HepG2 (cell line): Measurements from ENCODE around the gene CABLES1. TPM values are rescaled to one million over a fixed set of nuclear protein-coding genes. Genes with fewer than 3 reads are reported as not detected.

Experiments used
- ATAC-seq: fragments of 200-7000 bp; cut with Tn5 transposase; 3 replicates; pipeline ENCODE4 v1.9.1; 2020; ENCODE audit warnings: mild to moderate bottlenecking, moderate library complexity
- BruUV-seq: library from RNA; stranded (reverse); fragments of 400-500 nt; replicated peaks from 2 replicates; lab custom pipeline; 2021; lab: Mats Ljungman, UMichigan
- CTCF ChIA-PET: fragments of 300-600 bp; formaldehyde crosslinking; extraction: SDS; loops from one replicate; lab custom pipeline; 2021; ENCODE audit warnings: low total read pairs, inconsistent platforms, low intra/inter-chr PET ratio; lab: Yijun Ruan, JAX
- POLR2A ChIA-PET: fragments of 350-600 bp; sonication (Branson Sonifier 250); formaldehyde crosslinking; loops from one replicate; lab custom pipeline; 2020; ENCODE audit warnings: antibody characterized with exemption, inconsistent platforms; lab: Yijun Ruan, JAX
- DNase-seq: peaks from one replicate; pipeline ENCODE4 v3.0.0-alpha.2; 2015; ENCODE audit warnings: low spot score
- FAIRE-seq: peaks from 3 replicates; lab custom pipeline; 2011; peaks lifted over from hg19 to GRCh38; lab: Jason Lieb, UNC
- H2AFZ ChIP-seq: one replicate; pipeline ENCODE4 v1.6.1; 2011; ENCODE audit warnings: low read length, inconsistent platforms
- H3K27ac ChIP-seq: fragments of 300-600 bp; 3 replicates; pipeline ENCODE4 v1.8.0; 2011; ENCODE audit warnings: mixed run types, mild to moderate bottlenecking, mixed read lengths, low read length, inconsistent platforms; ENCODE audit not compliant: insufficient read depth; ENCODE audit errors: extremely low read length
- H3K27me3 ChIP-seq, 2 experiments: fragments of 200-600 bp in 1 of 2; 2 replicates in 1 of 2; 3 replicates in 1 of 2; pipeline versions ENCODE4 v1.6.0 to v1.8.0; 2011; ENCODE audit warnings: low read length in 2 of 2, mild to moderate bottlenecking in 2 of 2, moderate library complexity in 2 of 2, inconsistent platforms in 1 of 2; ENCODE audit not compliant: insufficient read depth in 2 of 2, control insufficient read depth in 1 of 2
- H3K36me3 ChIP-seq, 2 experiments: fragments of 200-600 bp in 1 of 2; replicated peaks in 1 of 2; 2 replicates in 1 of 2; 3 replicates in 1 of 2; pipeline versions ENCODE4 v1.5.1 to v1.8.0; 2011; ENCODE audit warnings: low read length in 2 of 2, inconsistent platforms in 1 of 2; ENCODE audit not compliant: insufficient read depth in 2 of 2, control insufficient read depth in 1 of 2
- H3K4me1 ChIP-seq: 2 replicates; pipeline ENCODE4 v1.5.1; 2012; ENCODE audit warnings: low read length, inconsistent platforms; ENCODE audit not compliant: insufficient read depth
- H3K4me2 ChIP-seq: 2 replicates; pipeline ENCODE4 v1.6.0; 2011; ENCODE audit warnings: low read depth, low read length, inconsistent platforms
- H3K4me3 ChIP-seq, 3 experiments: fragments of 200-600 bp in 1 of 3; sonication (generic), shearing (Covaris generic) in 1 of 3; replicated peaks in 1 of 3; 2 replicates each; pipeline ENCODE4 v1.5.1; 2011 to 2016; ENCODE audit warnings: low read length in 3 of 3, inconsistent platforms in 2 of 3, low read depth in 2 of 3, mild to moderate bottlenecking in 2 of 3, control low read depth in 1 of 3, mixed read lengths in 1 of 3; ENCODE audit not compliant: insufficient read depth in 1 of 3
- H3K79me2 ChIP-seq: one replicate; pipeline ENCODE4 v1.6.1; 2011; ENCODE audit warnings: low read length, inconsistent platforms; ENCODE audit not compliant: insufficient read depth
- H3K9ac ChIP-seq: 2 replicates; pipeline ENCODE4 v1.6.0; 2011; ENCODE audit warnings: mild to moderate bottlenecking, low read depth, low read length, inconsistent platforms; ENCODE audit not compliant: insufficient read depth
- H3K9me3 ChIP-seq: 2 replicates; pipeline ENCODE4 v1.5.1; 2012; ENCODE audit warnings: mild to moderate bottlenecking, low read length
- H4K20me1 ChIP-seq: 2 replicates; pipeline ENCODE4 v1.6.0; 2011; ENCODE audit warnings: inconsistent platforms, mild to moderate bottlenecking, low read length, moderate library complexity; ENCODE audit not compliant: insufficient read depth
- BRCA1 ChIP-seq: sonication (generic); formaldehyde crosslinking; IDR thresholded peaks from 2 replicates; pipeline ENCODE4 v1.4.0; 2020; ENCODE audit warnings: missing genetic modification reagents
- DNMT1 ChIP-seq: sonication (generic); formaldehyde crosslinking; IDR thresholded peaks from 2 replicates; pipeline ENCODE4 v1.5.1; 2020; ENCODE audit warnings: mild to moderate bottlenecking, missing genetic modification reagents
- GFI1 ChIP-seq: sonication (generic); formaldehyde crosslinking; IDR thresholded peaks from 2 replicates; pipeline ENCODE4 v1.5.0; 2020; ENCODE audit warnings: missing genetic modification reagents, mild to moderate bottlenecking, borderline replicate concordance
- HBP1 ChIP-seq: IDR thresholded peaks from 2 replicates; pipeline ENCODE4 v1.6.1; 2016; ENCODE audit warnings: low read depth, control low read depth
- PHB2 ChIP-seq: fragments of 450-650 bp; IDR thresholded peaks from 2 replicates; pipeline ENCODE4 v1.6.1; 2018; ENCODE audit not compliant: partially characterized antibody
- SPEN ChIP-seq: sonication (generic); formaldehyde crosslinking; IDR thresholded peaks from 2 replicates; pipeline ENCODE4 v1.5.1; 2020; ENCODE audit warnings: low read depth, mild to moderate bottlenecking, missing genetic modification reagents
- THAP9 ChIP-seq: sonication (generic); formaldehyde crosslinking; IDR thresholded peaks from 2 replicates; pipeline ENCODE4; 2020; ENCODE audit warnings: missing genetic modification reagents, mild to moderate bottlenecking, borderline replicate concordance
- U2AF2 ChIP-seq: fragments of 200-400 bp; formaldehyde crosslinking; IDR thresholded peaks from 2 replicates; pipeline ENCODE4 v1.6.1; 2017; ENCODE audit warnings: low read depth, mild to moderate bottlenecking, low read length
- UBTF ChIP-seq: sonication (generic); formaldehyde crosslinking; IDR thresholded peaks from 2 replicates; pipeline ENCODE4 v1.4.0; 2020; ENCODE audit warnings: mild to moderate bottlenecking, missing genetic modification reagents
- ZFP36L1 ChIP-seq: sonication (generic); formaldehyde crosslinking; IDR thresholded peaks from 2 replicates; pipeline ENCODE4 v1.8.0; 2022; ENCODE audit warnings: mild to moderate bottlenecking, missing genetic modification reagents, moderate library complexity
- ZNF230 ChIP-seq: sonication (generic); formaldehyde crosslinking; IDR thresholded peaks from 2 replicates; pipeline ENCODE4 v1.4.0; 2020; ENCODE audit warnings: mild to moderate bottlenecking, missing genetic modification reagents
- ZNF746 ChIP-seq: sonication (generic); formaldehyde crosslinking; IDR thresholded peaks from 2 replicates; pipeline ENCODE4 v1.8.0; 2022; ENCODE audit warnings: mild to moderate bottlenecking, missing genetic modification reagents
- ZSCAN5A ChIP-seq: sonication (generic); formaldehyde crosslinking; IDR thresholded peaks from 2 replicates; pipeline ENCODE4 v1.8.0; 2022; ENCODE audit warnings: mild to moderate bottlenecking, missing genetic modification reagents, borderline replicate concordance
- WGBS: methylation state at CpG from one replicate; pipeline ENCODE4 v1.1.6; 2017; ENCODE audit warnings: low lambda C conversion rate; 5-methylcytosine and 5-hydroxymethylcytosine counted together
- in situ Hi-C: cut with HindIII; loops from 2 replicates; pipeline ENCODE4 v1.10.0; 2017; ENCODE audit warnings: low pct_unique_long_range_greater_than_20kb; ENCODE audit not compliant: extremely low pct_ligation_motif_present
- intact Hi-C: fragments of 100-400 bp; cut with micrococcal nuclease; formaldehyde crosslinking; loops from one replicate; pipeline ENCODE4 v1.10.0; 2022; ENCODE audit not compliant: unreplicated experiment
- polyA plus RNA-seq, 8 experiments: library from polyadenylated mRNA; depleted of rRNA in 3 of 8; stranded (reverse) in 7 of 8; unstranded in 1 of 8; fragments of >200 nt; fragmentation: Illumina TruSeq in 4 of 8; extraction: Trizol in 4 of 8; gene quantifications; 2 replicates each; pipeline versions ENCODE4 v1.2.1 to v1.2.3, GENCODE V29; 2011 to 2016; ENCODE audit warnings: low read depth in 4 of 8, missing spikeins in 1 of 8, mixed read lengths in 1 of 8; ENCODE audit not compliant: insufficient read depth in 1 of 8
- total RNA-seq, 5 experiments: library from RNA; depleted of rRNA; stranded (reverse); fragments of >200 nt; fragmentation: Illumina TruSeq; extraction: Trizol; gene quantifications; 2 replicates each; pipeline ENCODE4 v1.2.3, GENCODE V29; 2016; ENCODE audit warnings: low read depth in 1 of 5

CABLES1 gene
- total and polyA plus RNA-seq, 2 of the 13 experiments (the other 11 are each of a cell fraction or from before 2014, with no cell fraction given) = 14.7 to 25.8 TPM

- no peak for TF ChIP-seq ZSCAN5A
- TF ChIP-seq GFI1 (CRISPR knock-in tag) = no peak
- TF ChIP-seq U2AF2 = no peak
- TF ChIP-seq DNMT1 (CRISPR knock-in tag) = no peak
- no peak for TF ChIP-seq BRCA1 (CRISPR knock-in tag)
- no peak for TF ChIP-seq ZNF746 (CRISPR knock-in tag)
- no peak for TF ChIP-seq ZNF230 (CRISPR knock-in tag)
- TF ChIP-seq, all 625 proteins: peak for 0
Observed at GRCh38 chr18:23138471-23138870, 3.2 kb downstream of the CABLES1 start (continued).

- Histone ChIP-seq H2AFZ (no peak overlapping the region), H4K20me1 (no peaks in the 10 kb centered on the region), H3K27ac (peak overlapping the region; percentile 96), H3K4me1 (peaks cover 87% of the 10 kb centered on the region), H3K36me3 (no peaks in the 10 kb centered on the region; a peak in 2 of 5 replicates), H3K79me2 (peaks cover 84% of the 10 kb centered on the region), H3K4me3 (peak overlapping the region; percentile 25 to 57 (median 43)), H3K4me2 (peak overlapping the region; percentile 85), H3K27me3 (no peaks in the 10 kb centered on the region; a peak in 1 of 5 replicates), H3K9ac (peak overlapping the region; percentile 76), H3K9me3 (no peaks in the 10 kb centered on the region)
- in situ Hi-C loops = no loop called here
- WGBS = 3% methylated on average over 9 of the region's 12 CpGs
- ChIA-PET CTCF (no interaction called here), POLR2A (interaction anchor here (0.6 to 3.1 kb wide), 22 partner anchors 7 to 296 kb away, joined by 3 to 14 read pairs (median 4); a partner anchor contains a TSS)
- BruUV-seq = TSS peak; percentile 88
- FAIRE-seq = peak; percentile 68
- peak; percentile 81 for ATAC-seq
- peak; percentile 93 for DNase-seq
- intact Hi-C loops = no loop called here
- peak; percentile 38; the same call in 1 of the 2 replicates for TF ChIP-seq ZFP36L1 (CRISPR knock-in tag)
- peak; percentile 54; the same call in 1 of the 2 replicates for TF ChIP-seq SPEN (CRISPR knock-in tag)
- peak; percentile 58; the same call in 1 of the 2 replicates for TF ChIP-seq UBTF (CRISPR knock-in tag)
- peak; percentile 75 for TF ChIP-seq HBP1 (CRISPR knock-in tag)
- peak; percentile 73; the same call in 1 of the 2 replicates for TF ChIP-seq THAP9
- TF ChIP-seq PHB2 = no peak
Observed at GRCh38 chr18:23141104-23141999, 6.1 kb downstream of the CABLES1 start.
